ENCODE measurements around the gene CCNJL.

The CCNJL gene

DNA sequence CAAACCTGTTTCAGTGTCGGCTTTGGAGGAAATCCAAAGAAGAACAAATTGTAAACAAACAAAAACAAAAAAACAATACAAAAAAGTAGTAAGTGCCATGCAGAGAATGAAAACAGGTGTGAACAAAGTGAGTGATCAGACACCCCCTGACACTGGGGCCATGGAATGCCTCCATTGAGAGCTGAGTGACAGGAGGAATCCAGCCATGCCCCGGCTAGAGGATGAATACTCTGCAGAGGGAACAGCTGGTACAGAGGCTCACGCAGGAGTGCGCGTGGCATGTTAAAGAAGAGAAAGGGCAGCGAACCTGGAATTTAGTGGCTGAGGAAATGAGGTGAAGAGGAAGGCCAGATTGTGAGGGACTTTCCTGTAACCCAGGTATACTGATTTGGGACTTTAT, 15.5 kb upstream of the CCNJL start:
- DNase-seq, result no peak

DNA sequence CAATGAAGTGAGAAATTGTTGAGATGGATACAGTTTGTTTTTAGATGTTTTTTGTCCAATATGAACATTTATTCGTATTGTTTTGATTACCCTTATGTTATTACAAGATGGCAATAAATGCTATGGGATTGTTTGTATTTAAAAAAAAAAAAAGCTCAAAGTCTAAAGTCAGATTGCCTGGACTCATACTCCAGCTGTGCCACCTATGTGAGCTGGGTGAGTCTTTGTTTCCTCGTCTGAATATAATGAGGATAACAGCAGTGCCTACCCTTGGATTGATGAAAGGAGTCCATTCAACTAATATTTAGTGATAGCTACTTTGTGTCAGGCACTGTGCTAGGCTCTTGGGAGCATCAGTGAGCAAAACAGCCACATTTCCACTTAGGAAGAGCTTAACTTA, 14.6 kb upstream of the CCNJL start:
- no peak for DNase-seq

DNA sequence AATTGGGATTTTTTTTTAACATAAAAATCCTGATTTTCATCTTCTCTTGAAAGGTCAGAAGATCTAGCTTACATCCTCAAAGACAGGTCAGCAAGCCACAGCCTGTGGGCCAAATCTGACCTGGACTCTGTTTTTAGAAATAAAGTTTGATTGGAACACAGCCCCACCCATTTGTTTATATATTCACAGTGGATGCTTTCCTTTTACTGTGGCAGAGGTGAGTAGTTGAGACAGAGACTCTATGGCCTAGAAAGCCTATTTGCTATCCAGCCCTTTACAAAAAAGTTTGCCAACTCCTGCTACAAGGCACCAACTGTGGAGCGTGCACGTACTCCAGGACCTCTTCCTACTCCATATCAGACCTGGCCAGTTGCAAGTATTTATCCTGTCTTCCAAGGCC, 13.4 kb upstream of the CCNJL start:
- DNase-seq, result no peak

DNA sequence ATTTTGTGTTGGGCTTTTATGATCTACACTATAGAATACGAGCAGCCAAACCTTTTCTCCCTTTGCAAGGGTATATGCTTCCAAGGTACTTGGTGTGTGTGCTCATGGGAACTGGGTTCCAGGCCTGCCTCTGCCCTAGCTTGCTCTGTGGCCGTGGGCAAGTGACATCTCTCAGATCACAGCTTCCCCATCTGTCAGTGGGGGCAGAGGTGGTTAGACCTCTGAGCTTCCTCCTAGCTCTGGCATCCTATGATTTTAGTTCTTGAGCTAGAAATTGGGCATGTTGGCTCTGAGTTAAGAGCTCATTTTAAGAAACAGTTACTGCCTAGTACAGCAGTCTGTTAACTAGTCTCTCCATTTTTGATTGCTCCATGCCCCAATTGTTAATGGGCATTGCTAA, 12.5 kb upstream of the CCNJL start:
- no peak for DNase-seq

DNA sequence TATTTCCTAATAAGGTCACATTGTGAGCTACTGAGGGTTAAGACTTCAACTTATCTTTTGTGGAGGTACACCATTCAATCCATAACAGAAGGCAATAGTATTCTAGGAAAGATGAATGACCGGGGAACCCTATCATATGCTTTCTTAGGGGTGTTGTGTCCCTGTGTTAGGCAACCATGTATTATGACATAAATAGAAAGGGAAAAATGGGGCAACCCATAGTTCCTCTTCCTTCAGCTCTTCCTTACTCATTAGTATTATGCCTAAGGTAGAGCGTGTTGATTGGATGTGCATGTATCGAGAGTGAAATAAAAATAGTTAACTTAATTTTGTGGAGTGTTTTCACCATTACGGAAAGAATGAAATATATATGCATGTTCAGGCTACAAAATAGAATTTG, 6.0 kb upstream of the CCNJL start:
- no peak for DNase-seq

DNA sequence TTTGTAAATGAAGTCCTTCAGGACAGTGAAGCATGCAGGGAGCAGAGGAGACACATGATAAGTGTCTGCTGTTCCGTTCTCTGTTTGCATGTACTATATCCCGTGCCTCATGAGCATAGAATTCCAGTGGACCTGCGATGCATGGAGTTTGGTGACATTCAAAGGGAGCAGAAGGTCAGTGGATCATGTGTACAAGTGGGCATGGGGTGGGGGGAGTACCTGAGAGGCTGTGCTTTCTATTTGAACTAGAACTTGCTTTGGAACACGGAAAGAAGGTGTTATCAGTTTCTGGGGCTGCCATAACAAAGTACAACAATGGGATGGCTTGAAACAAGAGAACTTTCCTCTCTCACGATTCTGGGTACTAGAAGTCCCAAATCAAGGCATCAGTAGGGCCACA, 5.1 kb upstream of the CCNJL start:
- DNase-seq, result no peak

DNA sequence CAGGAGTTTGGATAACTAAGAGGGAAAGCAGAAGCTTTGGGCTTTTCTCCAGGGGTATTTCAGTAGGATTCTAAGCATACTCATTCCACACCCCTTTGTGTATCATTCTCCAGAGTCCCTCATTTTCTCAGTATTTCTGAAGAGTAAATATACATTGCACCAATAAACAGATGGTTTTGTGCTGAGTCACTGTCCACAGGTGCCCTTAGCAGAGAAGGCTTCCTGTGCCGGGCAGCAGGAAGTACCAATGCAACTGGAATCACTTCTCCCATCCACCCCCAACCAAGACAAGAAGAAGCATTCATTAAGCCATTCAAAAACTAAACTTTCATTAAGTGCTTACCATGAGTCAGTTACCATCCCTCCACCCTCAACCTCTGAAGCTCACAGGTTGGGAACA, 3.6 kb upstream of the CCNJL start:
- DNase-seq, result no peak

DNA sequence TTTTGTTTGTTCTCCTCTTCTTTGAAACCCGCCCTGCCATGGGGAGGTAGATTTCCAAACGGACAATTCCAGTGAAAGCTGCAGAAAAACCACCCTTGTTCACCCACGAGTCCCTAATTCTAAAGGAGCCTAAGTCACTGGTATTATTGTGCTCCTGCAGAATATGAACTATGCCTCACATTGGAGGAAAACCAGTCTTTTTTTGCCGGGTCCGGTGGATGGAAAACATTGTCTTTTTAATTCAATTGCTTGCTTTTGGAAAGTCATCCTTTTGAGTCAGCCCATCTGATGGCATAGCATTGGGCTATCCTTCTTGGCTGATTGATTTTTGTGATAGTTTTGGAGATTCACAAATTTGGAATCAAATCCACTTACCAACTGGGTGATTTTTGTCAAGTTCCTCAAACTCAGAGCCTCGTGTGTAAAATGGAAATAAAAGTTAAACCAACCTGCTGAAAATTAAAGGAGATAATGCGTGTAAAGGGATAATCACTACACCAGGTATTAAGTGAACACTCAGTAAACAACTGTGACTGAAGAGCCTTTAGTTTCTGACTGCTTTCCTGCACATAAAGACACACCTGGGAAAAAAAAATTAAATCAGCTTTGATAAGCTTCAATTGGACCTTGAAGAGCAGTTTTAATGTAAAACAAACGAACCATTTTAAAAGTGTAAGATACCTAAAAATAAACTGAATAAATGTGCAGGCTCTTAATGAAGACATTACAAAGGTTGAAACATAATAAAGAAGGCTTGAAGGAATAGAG, 780 bp upstream of the CCNJL start:
- no peak for DNase-seq

DNA sequence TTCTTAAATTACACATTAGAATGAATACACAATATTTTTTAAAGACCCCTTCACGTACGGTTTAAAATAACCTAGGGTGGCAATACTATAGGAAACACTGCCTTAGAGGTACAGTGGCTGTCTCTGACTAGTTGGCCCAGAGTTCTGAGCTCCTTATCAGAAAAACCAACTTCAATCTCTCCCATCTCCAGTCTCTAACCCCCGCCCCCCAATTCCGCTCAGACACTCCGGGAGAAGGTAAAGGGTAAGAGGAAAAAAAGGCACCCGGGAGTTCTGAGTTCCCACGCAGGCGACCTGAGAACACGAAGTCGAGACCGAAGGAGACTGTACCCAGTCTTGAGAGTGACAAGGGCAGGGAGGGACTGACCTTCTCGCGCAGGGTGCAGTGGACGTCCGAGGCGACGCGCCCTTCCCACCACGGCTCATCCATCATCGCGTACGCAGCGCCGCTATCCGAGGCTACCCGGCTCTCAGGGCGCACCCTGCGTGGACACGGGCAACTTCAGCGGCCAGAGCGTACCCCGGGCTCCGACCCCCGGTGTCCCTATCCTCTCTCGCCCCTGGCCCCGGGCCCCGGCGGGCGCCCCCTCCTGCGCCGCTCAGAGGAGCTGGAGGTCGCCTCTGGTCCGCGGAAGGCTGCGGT, 752 bp downstream of the CCNJL start:
- no peak for DNase-seq

DNA sequence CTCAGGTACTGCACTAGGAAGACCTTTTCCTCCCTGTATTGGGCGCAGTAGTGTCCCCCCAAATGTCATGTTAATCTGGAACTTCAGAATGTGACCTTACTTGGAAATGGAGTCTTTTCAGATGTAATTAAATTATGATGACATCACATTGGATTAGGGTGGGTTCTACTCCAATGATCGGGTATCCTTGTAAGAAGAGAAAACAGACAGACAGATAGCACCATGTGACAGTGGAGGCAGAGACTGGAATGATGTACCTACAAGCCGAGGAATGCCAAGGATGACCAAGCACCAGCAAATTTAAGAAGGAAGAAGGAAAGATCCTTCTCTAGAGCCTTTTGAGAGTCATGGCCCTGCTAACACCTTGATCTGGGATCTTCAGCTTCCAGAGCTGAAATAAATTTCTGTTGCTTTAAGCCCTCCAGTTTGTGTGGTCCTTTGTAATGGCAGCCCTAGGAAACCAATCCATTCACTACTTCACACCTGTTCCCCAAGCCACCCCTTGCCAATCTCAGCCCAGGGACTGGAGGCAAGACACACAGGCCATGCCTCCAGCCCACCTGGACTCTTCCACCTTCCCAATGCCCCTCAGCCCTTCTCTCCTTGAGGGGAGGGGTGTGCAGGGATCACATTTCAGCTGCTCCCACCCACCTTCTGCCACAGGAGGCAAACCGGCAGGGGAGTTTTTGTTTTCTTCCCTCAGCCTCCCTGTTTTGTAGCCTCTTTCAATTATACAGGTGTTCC, 1.6 kb downstream of the CCNJL start:
- DNase-seq, result no peak

DNA sequence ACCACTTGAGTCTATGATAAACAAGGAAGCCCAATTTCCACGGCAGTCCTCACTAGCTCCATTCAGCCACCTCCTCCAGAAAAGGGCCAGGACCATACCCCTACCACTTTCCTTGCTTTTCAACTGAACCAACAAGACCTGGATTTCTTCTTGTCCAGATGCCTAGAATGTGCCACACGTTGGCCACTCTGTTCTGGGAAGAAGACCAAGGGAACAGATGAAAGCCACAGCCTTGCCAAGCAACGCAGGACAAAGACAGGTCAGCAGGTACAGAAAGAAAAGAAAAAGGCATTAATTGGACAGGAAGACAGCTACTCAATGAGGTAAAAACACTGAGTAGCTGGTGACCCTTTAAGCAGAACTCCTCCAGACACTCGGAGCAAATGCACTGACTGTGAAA, 2.2 kb downstream of the CCNJL start:
- DNase-seq, result no peak

DNA sequence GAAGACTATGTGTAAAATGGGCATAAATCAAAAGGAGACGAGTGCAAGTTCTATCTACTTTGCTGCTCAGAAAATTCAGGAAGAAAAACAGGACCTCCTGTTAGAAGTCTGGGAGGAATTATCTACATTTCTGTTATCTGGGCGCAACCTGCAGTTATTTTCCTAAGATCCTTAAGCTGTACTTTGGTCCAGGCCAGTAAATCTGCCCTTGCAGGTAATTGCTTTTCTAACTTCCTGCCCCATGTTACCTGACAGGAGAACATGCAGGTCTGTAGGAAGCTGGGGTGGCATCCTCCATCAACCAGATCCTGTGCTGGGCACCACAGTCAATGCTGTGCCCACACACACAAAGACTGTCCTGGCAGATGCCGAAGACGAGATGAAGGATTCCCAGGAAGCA, 5.7 kb downstream of the CCNJL start:
- no peak for DNase-seq

DNA sequence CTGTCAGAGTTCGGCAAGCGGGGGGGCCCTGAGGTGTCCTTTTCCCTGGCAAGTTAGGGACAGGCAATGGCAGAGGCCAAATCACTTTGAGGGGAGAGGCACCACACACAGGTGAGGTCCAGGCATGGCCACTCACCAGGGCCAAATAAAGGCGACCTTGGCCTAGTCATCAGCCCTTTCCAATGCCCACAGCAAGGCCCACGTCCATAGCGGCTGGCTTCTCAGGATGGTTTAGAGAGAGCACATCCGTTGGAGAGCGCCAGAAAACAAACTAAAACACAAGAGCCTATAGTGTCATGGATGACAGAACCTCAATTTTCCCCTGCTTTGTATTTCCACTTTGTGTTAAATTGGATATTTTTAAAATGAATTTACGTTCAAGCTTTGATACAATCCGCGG, 7.0 kb downstream of the CCNJL start:
- DNase-seq, result no peak

DNA sequence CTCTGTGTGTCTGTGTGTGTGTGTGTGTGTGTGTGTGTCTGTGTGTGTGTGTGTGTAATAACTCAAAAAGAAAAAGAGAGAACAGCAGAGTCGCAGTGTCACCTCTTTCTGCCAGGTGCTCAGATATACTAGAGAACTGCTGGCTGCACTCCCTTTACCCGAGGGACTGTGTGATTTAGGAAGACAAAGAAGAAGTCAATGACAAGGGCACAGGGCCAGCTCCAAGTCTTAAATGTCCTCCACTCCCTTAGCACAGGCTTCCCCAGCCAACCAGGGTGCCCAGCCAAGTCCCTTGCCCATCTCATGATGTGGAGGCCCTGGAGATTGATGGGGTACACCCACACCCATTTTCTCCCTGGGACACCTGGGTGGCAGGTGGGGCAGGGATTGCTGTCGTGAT, 8.7 kb downstream of the CCNJL start:
- no peak for DNase-seq

DNA sequence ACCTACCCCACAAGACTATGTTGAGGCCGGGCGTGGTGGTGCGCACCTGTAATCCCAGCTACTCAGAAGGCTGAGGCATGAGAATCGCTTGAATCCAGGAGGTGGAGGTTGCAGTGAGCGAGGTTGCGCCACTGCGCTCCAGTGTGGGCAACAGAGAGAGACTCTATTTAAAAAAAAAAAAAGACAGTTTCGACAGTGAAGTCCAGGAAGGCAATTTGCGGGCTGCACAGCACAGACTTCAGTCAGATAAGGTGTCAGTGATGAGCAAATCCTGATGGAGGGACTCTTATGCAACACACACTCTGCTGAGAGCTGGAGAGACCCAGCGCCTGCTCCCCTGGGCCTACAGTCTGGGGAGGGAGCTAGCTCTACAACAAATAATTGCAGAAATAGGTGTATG, 14.2 kb downstream of the CCNJL start:
- DNase-seq, result no peak

DNA sequence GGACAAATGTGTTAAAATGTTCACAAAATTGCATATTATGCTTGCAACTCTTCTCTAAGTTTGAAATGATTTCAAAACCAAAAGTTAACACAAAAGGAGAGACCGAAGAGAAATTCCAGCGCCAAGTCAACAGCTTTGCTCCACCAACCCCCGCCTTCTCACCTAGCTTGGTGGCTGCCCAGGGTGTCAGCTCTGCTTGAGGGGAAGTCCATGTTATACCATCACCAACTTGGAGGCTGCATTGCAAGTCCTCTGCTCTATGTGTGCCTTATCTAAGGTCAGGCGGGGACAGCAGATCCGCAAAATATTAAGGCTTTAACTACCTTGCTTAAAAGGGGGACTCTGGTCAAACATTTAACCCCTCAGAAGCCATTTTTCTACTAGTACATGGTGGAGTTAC, 14.6 kb downstream of the CCNJL start:
- no peak for DNase-seq

DNA sequence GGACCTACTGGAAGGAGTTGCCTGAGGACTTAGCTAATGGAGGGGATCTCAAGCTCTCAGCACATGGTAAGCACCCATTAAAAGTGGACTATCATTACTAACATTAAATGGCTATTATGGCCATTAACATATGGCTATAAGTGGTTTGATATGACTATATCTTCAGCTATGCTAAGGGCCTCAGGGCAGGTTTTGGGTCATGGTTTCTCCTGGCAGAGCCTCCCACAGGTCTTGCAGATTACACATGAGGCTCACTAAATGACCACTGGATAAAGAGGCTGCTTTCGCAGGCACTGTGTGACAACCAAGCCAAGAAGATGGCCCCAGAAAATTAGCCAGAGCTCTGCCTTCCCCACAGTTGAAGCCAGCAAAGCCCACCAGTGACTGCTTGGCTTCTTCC, 15.4 kb downstream of the CCNJL start:
- DNase-seq, result no peak

DNA sequence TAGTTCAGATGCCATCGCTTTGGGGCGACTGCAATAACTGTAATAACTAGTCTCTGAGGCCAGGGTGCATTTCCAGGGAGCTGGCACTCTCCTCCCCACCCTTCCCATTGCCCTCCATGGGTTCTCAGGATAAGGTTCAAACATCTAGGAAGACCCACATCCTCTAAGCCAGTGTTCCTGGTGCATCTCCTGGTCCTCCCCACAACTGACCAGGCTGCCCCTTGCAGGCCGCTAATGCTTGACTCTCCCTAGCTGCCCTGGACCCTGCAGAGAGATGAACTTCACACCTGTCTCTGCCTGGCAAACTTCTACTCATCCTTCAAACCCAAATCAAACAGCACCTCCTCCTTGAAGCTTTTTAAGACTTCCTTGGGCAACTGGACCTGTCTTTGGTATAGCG, 15.9 kb downstream of the CCNJL start:
- no peak for DNase-seq

DNA sequence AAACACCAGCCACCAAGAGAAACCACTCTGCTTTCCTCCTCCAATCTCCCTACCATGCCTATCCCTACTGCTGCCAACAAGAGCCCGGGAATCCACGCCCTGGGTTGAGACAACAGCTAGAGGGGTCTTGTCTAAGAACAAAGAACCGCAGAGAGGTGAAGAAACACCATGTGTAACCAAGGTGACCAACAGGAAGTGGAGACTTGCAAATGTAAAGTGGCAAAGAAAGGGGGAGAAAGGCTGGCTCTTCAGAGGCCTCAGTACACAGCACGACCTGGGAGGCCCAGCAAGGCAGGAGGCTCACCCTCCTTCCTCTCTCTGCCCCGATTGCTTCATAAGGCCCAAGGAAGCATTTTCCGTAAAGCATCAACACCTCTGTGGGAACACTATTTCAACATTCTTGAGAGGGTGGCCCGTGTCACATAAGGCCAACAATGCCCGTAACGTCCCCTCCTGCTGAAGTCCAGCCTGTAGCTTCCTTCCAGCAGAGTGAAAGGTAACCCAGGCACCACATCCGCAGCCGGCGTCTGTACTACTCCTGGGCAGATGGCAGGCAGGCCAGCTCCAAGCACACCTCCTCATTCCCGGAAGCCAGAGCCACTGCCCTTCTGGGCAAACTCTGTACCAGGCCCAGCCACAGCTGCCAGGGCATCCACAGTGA, 18.3 kb downstream of the CCNJL start:
- no peak for DNase-seq

DNA sequence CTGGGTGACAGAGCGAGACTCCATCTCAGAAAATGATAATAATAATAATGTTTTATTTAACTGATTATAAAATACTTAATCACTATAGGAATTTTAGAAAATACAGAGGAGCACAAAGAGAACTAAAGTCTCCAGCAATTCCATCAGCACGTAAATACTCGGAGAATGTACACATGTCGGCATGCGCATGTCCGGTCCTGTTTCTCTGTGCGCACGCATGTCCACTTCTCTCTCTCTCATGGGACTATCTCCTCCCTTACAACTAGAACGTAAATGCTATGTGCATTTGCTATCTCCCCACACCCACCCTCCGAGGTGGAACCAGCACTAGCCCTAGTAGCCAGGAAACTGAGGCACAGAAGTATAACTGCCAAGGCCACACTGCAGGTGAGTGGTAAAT, 19.0 kb downstream of the CCNJL start:
- DNase-seq, result no peak

DNA sequence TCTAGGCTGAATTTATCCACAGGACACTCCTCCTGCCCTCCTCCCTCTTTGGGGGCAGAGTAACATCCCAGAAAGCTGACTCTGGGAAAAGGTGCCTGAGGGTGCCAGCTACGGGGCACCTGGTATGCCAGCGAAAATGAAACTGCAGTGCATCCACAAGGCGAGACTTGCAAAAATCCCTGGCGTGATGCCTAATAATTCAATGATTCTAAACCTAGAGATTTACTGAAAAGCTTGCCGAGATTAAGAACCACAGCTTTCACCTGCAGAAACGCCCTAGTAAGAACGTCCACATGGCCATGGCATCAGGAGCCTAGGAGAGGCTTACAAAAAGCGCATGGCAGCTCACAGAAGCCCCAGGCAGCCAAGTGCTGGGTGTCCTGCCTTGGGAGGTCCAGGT, 20.9 kb downstream of the CCNJL start:
- DNase-seq, result no peak

DNA sequence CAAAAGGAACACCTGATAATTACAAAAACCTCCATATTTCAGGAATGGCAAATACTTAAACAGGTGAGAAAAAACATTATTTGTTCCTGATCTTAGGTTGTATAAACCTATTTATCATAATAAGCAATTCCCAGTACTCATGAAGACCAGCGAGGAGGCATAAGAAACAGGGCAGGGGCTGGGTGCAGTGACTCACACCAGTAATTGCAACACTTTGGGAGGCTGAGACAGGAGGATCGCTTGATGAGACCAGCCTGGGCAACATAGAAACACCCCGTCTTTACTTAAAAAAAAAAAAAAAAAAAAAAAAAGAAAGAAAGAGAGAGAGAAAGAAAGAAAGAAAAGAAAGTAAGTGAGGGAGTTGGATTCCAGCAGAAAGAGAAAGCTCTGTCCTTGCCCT, 21.6 kb downstream of the CCNJL start:
- no peak for DNase-seq

DNA sequence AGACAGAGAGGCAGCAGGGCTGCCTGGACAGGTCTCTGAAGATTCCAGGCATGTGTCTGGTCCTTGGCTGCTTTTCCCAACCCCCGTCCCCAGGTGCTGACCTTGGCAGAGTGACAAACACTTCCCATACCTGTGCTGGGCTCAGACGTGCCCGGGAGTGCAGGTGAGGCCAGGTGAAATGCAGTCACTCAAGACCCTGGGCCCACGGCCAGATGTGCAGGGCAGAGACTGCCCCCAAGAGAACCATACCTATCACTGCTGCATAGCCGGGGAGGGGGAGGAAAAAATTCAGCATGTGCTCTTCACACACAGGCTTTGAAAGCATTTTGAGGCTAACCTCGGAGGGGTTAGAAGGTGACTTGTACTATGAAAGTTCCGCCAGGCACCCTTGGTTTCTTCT, 22.6 kb downstream of the CCNJL start:
- no peak for DNase-seq

DNA sequence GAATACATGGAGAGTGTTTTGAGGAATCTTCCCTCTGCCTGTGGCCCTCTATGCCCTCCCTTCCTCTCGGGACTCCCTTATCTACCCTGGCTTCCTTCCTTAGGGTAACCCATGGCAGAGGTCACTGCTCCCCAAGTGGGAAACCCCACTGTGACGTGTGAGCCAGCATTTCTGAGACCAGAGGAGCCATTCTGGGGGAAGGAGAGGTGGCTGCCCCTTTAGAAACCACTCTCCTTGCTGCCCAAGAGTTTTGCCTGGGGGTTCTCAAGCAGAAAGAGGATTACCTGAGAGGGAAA, 23.1 kb downstream of the CCNJL start:
- no peak for DNase-seq

Measured in CD4-positive, alpha-beta T cell treated with Interleukin-17A for 1 hour (primary cell).